ENCODE data around the gene CALY.
"Not testable (repeated sequence)": the region's sequence is repeated elsewhere in the genome, so short reads cannot be mapped to it uniquely, and the experiment has no call there.

Gene CALY

GRCh38 chr10:133378251-133379096 is 41.8 kb upstream of the CALY start:
- Histone ChIP-seq H3K27me3 (ENCODE audit: insufficient read depth, poor library complexity, severe bottlenecking) (peaks cover 4% of the 10 kb centered on the region), H3K4me3 (replicated peaks; ENCODE audit: insufficient read depth, low read length) (peak overlapping the region; percentile 72), H3K27ac (replicated peaks) (no peak overlapping the region)
- TF ChIP-seq POLR2AphosphoS5 (IDR thresholded peaks at IDR 0.05; ENCODE audit: low read depth) (no peak), REST (IDR thresholded peaks at IDR 0.05; ENCODE audit: insufficient replicate concordance, low read depth) (no peak), CTCF (IDR thresholded peaks at IDR 0.05; ENCODE audit: insufficient read depth, low read length) (no peak), SPI1 (IDR thresholded peaks at IDR 0.05; ENCODE audit: borderline replicate concordance, low read depth) (no peak), GABPA (IDR thresholded peaks at IDR 0.05; ENCODE audit: low read depth) (no peak)
- DNase-seq (ENCODE audit: low read depth in 1 of 2, low spot score in 1 of 2): peak; percentile 45 to 74

- H3K27ac ChIP-seq (replicated peaks): no peak overlapping the region
- DNase-seq (ENCODE audit: low read depth in 1 of 2, low spot score in 1 of 2): no peak
- H3K4me3 ChIP-seq (replicated peaks; ENCODE audit: insufficient read depth, low read length): peak overlapping the region; percentile 72
- H3K27me3 ChIP-seq (ENCODE audit: insufficient read depth, poor library complexity, severe bottlenecking): peaks cover 4% of the 10 kb centered on the region
- TF ChIP-seq REST (IDR thresholded peaks at IDR 0.05; ENCODE audit: insufficient replicate concordance, low read depth) (no peak), SPI1 (IDR thresholded peaks at IDR 0.05; ENCODE audit: borderline replicate concordance, low read depth) (no peak), POLR2AphosphoS5 (IDR thresholded peaks at IDR 0.05; ENCODE audit: low read depth) (no peak)
These were observed 41.1 kb upstream of the CALY start for GRCh38 chr10:133377818-133378250.

- H3K4me3 ChIP-seq (replicated peaks; ENCODE audit: insufficient read depth, low read length): no peak overlapping the region
- TF ChIP-seq CTCF (IDR thresholded peaks at IDR 0.05; ENCODE audit: insufficient read depth, low read length) (no peak), SPI1 (IDR thresholded peaks at IDR 0.05; ENCODE audit: borderline replicate concordance, low read depth) (no peak), GABPA (IDR thresholded peaks at IDR 0.05; ENCODE audit: low read depth) (no peak), REST (IDR thresholded peaks at IDR 0.05; ENCODE audit: insufficient replicate concordance, low read depth) (no peak), POLR2AphosphoS5 (IDR thresholded peaks at IDR 0.05; ENCODE audit: low read depth) (no peak)
- DNase-seq (ENCODE audit: low read depth in 1 of 2, low spot score in 1 of 2): no peak
- H3K27me3 ChIP-seq (ENCODE audit: insufficient read depth, poor library complexity, severe bottlenecking): peaks cover 4% of the 10 kb centered on the region
- no peak overlapping the region for H3K27ac ChIP-seq (replicated peaks)
These were observed 40.5 kb upstream of the CALY start for GRCh38 chr10:133377025-133377817.

- not testable (repeated sequence) for H3K4me3 ChIP-seq (replicated peaks; ENCODE audit: insufficient read depth, low read length); H3K27ac ChIP-seq (replicated peaks); DNase-seq (ENCODE audit: low read depth in 1 of 2, low spot score in 1 of 2); H3K27me3 ChIP-seq (ENCODE audit: insufficient read depth, poor library complexity, severe bottlenecking)
These were observed 39.5 kb upstream of the CALY start for GRCh38 chr10:133376183-133376582.
